Testis (tissue), 3 donors: ENCODE results near the gene EXTL2. TPM values are rescaled to one million over a fixed set of nuclear protein-coding genes. Genes with fewer than 3 reads are reported as not detected.
"Not testable (repeated sequence)": the region's sequence is repeated elsewhere in the genome, so short reads cannot be mapped to it uniquely, and the experiment has no call there.

Experiments
- DNase-seq: peaks from one replicate; pipeline ENCODE4 v3.0.0-alpha.2; 2019
- H3K27ac ChIP-seq, 2 donors: fragments of 200-600 bp; sonication (generic); one replicate each; pipeline ENCODE4 v1.5.1; 2019
- H3K27me3 ChIP-seq: fragments of 200-600 bp; sonication (generic); one replicate; pipeline ENCODE4 v1.5.1; 2019
- H3K36me3 ChIP-seq: fragments of 200-600 bp; sonication (generic); one replicate; pipeline ENCODE4 v1.5.1; 2017; ENCODE audit warnings: low read depth; ENCODE audit errors: missing control alignments
- H3K4me1 ChIP-seq: fragments of 200-600 bp; sonication (generic); one replicate; pipeline ENCODE4 v1.5.1; 2019
- H3K4me3 ChIP-seq, 2 donors: fragments of 200-600 bp; sonication (generic); one replicate each; pipeline ENCODE4 v1.5.1; 2017 to 2019
- H3K9me3 ChIP-seq: fragments of 200-600 bp; sonication (generic); one replicate; pipeline ENCODE4 v1.5.1; 2017
- POLR2A ChIP-seq: fragments of 450-650 bp; IDR thresholded peaks from one replicate; pipeline ENCODE4 v1.6.1; 2017; ENCODE audit warnings: antibody characterized with exemption, mild to moderate bottlenecking, moderate library complexity
- WGBS, 2 donors: methylation state at CpG; one replicate each; pipeline ENCODE4 v1.1.5; 2018; 5-methylcytosine and 5-hydroxymethylcytosine counted together
- intact Hi-C: fragments of 100-400 bp; cut with DNase I; formaldehyde crosslinking; loops from one replicate; pipeline ENCODE4 v1.15.1; 2023; ENCODE audit warnings: low total_unique reads
- polyA plus RNA-seq: library from polyadenylated mRNA; stranded (reverse); fragments of 350-450 nt; fragmentation: Illumina TruSeq; extraction: RNeasy Lipid Tissue Mini Kit (QIAGEN cat#74804); gene quantifications from one replicate; pipeline ENCODE4 v1.2.3, GENCODE V29; 2014; ENCODE audit warnings: low read depth, low replicate concordance; ENCODE audit not compliant: insufficient read depth
- total RNA-seq, 2 donors: library from RNA; depleted of rRNA; stranded (reverse); fragments of >200 nt; gene quantifications; one replicate each; pipeline ENCODE4 v1.2.3, GENCODE V29; 2016
- TF ChIP-seq, protein P1 (sequence below), 3 experiments: fragments of 450-650 bp in 2 of 3; fragments of 200-600 bp in 1 of 3; sonication (generic) in 1 of 3; IDR thresholded peaks; one replicate each; pipeline ENCODE4 v1.5.1; 2016 to 2019; ENCODE audit warnings: antibody characterized with exemption in 3 of 3, mild to moderate bottlenecking in 2 of 3, moderate library complexity in 1 of 3

EXTL2 gene
- total and polyA plus RNA-seq, 3 donors from 2014 or later: 12.8 to 16.9 (median 16.1) TPM

DNA sequence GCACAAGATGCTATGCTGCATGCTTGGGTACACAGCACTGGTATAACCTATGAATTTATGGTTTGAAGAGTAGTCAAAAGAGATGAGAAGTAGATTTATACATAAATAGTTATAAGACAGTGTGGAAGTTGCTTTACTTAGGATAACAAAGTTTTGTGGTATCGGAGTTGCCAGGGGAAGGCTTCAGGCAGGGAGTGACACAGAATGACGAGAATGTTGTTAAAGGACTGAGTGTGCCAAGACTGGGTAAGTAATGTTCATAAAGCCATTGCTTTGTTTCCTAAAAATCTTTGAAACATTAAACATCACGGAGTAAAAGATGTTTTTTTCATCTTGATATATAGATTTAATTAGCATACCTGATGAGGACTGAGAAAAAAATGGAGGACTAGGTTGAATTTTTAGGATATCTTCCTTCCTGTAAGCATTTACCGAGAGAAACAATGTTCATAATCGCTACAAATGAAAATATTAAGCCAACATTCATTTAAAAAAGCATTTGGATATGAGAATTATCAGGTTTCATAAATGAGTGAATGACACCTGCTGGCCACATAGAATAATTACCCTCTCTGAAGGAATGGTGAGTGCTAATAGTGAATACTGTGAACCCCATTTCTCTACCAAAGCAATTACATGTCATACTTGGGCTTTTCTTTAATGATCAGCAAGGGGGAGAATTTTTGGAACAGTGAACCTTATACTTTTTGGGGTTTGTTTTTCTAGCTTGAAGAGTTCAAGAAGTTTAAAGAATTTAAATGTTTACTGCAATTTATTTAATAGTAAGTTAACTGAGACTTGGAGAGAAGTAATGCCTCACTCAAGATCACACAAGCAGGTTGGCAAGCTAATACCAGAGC lies 28.4 kb downstream of the EXTL2 start:
- Histone ChIP-seq H3K4me1 (no peaks in the 10 kb centered on the region), H3K4me3 (no peak overlapping the region), H3K27ac (no peak overlapping the region), H3K36me3 (no peaks in the 10 kb centered on the region), H3K27me3 (no peaks in the 10 kb centered on the region), H3K9me3 (no peaks in the 10 kb centered on the region)
- DNase-seq: no peak
- intact Hi-C loops: loop anchor here (5.0 to 10.0 kb wide), 2 partner anchors 261 to 404 kb away; no protein-coding TSS in a partner anchor
- TF ChIP-seq POLR2A: no peak
- TF ChIP-seq, protein P1, sequence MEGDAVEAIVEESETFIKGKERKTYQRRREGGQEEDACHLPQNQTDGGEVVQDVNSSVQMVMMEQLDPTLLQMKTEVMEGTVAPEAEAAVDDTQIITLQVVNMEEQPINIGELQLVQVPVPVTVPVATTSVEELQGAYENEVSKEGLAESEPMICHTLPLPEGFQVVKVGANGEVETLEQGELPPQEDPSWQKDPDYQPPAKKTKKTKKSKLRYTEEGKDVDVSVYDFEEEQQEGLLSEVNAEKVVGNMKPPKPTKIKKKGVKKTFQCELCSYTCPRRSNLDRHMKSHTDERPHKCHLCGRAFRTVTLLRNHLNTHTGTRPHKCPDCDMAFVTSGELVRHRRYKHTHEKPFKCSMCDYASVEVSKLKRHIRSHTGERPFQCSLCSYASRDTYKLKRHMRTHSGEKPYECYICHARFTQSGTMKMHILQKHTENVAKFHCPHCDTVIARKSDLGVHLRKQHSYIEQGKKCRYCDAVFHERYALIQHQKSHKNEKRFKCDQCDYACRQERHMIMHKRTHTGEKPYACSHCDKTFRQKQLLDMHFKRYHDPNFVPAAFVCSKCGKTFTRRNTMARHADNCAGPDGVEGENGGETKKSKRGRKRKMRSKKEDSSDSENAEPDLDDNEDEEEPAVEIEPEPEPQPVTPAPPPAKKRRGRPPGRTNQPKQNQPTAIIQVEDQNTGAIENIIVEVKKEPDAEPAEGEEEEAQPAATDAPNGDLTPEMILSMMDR (IDR thresholded peaks at IDR 0.05): peak; percentile 59 to 75 (median 65)
- 22 to 30% methylated on average over 5 of the region's 5 CpGs for WGBS, 2 donors

DNA sequence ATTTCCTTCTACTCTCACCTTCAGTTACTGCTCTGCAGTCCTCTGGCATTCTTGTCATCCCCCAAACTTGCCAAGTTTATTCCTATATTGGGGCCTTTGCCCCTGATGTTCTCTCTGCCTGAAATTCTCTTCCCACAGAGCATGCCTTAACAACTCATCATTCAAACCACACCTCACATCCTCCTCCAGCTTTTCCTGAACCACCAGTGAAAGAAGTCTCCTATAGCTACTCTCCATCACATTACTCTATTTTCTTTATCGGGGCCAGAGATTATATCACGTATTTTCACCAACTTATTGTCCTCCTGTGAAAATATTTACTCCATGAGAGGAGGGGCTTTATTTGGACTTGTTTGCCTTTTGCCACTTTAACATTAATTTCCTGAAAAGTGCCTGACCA lies 32.1 kb downstream of the EXTL2 start:
- peaks cover 9% of the 10 kb centered on the region for H3K4me1 ChIP-seq
- no peak overlapping the region for H3K27ac ChIP-seq
- WGBS, 2 donors: 80 to 85% methylated on average over 2 of the region's 2 CpGs
- no peaks in the 10 kb centered on the region for H3K36me3 ChIP-seq
- DNase-seq: no peak
- no peak overlapping the region for H3K4me3 ChIP-seq
- H3K9me3 ChIP-seq: no peaks in the 10 kb centered on the region
- intact Hi-C loops: loop anchor here (10.0 kb wide), 1 partner anchor 258 kb away; no protein-coding TSS in a partner anchor
- H3K27me3 ChIP-seq: no peaks in the 10 kb centered on the region
- TF ChIP-seq, protein P1 (IDR thresholded peaks at IDR 0.05): no peak
- no peak for TF ChIP-seq POLR2A

DNA sequence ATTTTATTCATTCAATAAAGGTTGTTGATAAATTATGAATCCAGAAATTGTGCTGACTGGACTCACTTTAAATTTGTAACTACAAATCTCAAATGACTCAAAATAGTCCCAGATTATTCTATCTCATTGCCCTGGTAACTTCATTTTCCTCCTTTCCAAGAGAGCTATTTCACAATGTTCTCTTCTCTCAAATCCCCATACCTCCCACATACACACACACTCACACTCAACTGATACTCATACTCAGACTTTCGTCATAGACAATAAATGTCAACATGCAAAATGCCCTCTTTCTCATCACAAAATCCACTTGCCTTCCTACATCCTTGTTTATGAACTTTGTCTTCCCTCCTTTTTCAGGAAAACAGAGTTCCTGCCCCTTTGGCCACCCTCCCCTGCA lies 33.3 kb downstream of the EXTL2 start:
- TF ChIP-seq POLR2A: no peak
- TF ChIP-seq, protein P1 (IDR thresholded peaks at IDR 0.05): no peak
- H3K9me3 ChIP-seq: no peaks in the 10 kb centered on the region
- no peaks in the 10 kb centered on the region for H3K36me3 ChIP-seq
- H3K4me3 ChIP-seq: no peak overlapping the region
- no peaks in the 10 kb centered on the region for H3K27me3 ChIP-seq
- H3K4me1 ChIP-seq: peaks cover 9% of the 10 kb centered on the region
- peak overlapping the region; percentile 7 to 69 for H3K27ac ChIP-seq
- intact Hi-C loops: loop anchor here (10.0 kb wide), 1 partner anchor 257 kb away; no protein-coding TSS in a partner anchor
- 33 to 52% methylated on average over 1 of the region's 1 CpG for WGBS, 2 donors
- no peak for DNase-seq

DNA sequence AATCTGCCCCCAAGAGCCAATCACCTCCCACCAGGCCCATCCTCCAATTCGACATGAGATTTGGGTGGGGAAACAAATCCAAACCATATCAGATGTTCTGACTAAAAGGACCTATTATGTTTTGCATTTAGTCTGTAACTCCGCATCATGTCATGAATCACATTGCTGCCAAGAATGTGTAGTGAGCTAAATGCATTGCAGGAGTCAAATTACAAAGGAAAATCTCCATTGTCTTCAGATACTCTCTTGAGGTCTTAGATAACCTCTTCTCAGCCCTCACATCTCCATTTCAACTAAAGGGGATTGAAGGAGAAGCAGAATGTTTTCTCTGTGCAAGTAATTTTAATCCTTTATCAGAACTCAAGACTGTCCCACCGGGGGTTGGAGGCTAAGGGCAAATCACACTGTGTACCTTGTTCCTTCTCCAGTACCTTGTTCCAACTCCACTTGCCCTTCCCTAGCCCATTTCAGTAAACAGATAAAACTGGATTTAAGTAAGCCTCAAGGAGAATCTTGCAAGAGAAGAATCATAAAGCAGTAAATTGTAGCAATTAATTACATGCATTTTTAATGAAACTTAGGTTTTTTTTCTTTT lies 34.1 kb downstream of the EXTL2 start:
- H3K4me3 ChIP-seq: no peak overlapping the region
- 46 to 48% methylated on average over 3 of the region's 3 CpGs for WGBS, 2 donors
- TF ChIP-seq, protein P1 (IDR thresholded peaks at IDR 0.05): no peak
- TF ChIP-seq POLR2A: no peak
- intact Hi-C loops: loop anchor here (10.0 kb wide), 1 partner anchor 256 kb away; no protein-coding TSS in a partner anchor
- H3K27ac ChIP-seq: peak overlapping the region in 1 of 2 donors; percentile 47
- no peaks in the 10 kb centered on the region for H3K36me3 ChIP-seq
- H3K9me3 ChIP-seq: no peaks in the 10 kb centered on the region
- peak; percentile 43 for DNase-seq
- no peaks in the 10 kb centered on the region for H3K27me3 ChIP-seq
- H3K4me1 ChIP-seq: peaks cover 9% of the 10 kb centered on the region

DNA sequence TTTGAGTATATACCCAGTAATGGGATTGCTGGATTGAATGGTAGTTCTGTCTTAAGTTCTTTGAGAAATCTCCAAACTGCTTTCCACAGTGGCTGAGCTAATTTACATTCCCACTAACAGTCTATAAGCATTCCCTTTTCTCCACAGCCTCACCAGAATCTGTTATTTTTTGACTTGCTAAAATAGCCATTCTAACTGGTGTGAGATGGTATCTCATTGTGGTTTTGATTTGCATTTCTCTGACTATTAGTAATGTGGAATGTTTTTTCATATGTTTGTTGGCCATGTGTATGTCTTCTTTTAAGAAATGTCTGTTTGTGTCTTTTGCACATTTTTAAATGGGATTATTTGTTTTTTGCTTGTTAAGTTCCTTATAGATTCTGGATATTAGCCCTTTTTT lies 39.5 kb downstream of the EXTL2 start:
- DNase-seq, H3K4me3 ChIP-seq, H3K9me3 ChIP-seq, H3K36me3 ChIP-seq, H3K27me3 ChIP-seq, H3K27ac ChIP-seq, H3K4me1 ChIP-seq, intact Hi-C loops: not testable (repeated sequence)
